ENCODE data around the gene KAT2B.

- no peak for TF ChIP-seq CTCF (IDR thresholded peaks at IDR 0.05)
- TF ChIP-seq POLR2A (IDR thresholded peaks at IDR 0.05): no peak
Observed at GRCh38 chr3:20074226-20075063, 34.2 kb downstream of the KAT2B start.
